ENCODE data around the gene TBX10. TPM values are rescaled to one million over a fixed set of nuclear protein-coding genes. Genes with fewer than 3 reads are reported as not detected.
"Not testable (repeated sequence)": the region's sequence is repeated elsewhere in the genome, so short reads cannot be mapped to it uniquely, and the experiment has no call there.

Gene TBX10
- total RNA-seq, 4 donors from 2014 or later, result not detected

DNA sequence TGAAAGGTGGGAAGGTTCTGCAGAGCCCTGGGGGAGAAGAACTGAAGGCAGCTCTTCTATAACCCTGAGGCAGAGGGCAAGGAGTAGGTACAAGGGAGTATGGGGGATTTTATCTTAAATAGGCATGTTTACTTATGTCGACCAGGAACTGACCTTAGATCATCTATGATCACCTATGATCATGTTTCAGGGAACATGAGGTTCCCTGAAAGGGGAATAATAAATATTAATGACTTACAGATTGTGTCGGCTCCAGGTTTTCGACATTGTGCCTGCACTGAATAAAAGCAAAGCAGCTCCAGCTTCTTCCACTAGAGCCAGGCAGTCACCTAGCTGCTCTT is 46.0 kb downstream of the TBX10 start:
- TF ChIP-seq, protein P1, sequence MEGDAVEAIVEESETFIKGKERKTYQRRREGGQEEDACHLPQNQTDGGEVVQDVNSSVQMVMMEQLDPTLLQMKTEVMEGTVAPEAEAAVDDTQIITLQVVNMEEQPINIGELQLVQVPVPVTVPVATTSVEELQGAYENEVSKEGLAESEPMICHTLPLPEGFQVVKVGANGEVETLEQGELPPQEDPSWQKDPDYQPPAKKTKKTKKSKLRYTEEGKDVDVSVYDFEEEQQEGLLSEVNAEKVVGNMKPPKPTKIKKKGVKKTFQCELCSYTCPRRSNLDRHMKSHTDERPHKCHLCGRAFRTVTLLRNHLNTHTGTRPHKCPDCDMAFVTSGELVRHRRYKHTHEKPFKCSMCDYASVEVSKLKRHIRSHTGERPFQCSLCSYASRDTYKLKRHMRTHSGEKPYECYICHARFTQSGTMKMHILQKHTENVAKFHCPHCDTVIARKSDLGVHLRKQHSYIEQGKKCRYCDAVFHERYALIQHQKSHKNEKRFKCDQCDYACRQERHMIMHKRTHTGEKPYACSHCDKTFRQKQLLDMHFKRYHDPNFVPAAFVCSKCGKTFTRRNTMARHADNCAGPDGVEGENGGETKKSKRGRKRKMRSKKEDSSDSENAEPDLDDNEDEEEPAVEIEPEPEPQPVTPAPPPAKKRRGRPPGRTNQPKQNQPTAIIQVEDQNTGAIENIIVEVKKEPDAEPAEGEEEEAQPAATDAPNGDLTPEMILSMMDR (IDR thresholded peaks at IDR 0.05), result no peak
- DNase-seq (ENCODE audit: low spot score) (no peak), ATAC-seq (ENCODE audit: low FRiP score) (no peak)

DNA sequence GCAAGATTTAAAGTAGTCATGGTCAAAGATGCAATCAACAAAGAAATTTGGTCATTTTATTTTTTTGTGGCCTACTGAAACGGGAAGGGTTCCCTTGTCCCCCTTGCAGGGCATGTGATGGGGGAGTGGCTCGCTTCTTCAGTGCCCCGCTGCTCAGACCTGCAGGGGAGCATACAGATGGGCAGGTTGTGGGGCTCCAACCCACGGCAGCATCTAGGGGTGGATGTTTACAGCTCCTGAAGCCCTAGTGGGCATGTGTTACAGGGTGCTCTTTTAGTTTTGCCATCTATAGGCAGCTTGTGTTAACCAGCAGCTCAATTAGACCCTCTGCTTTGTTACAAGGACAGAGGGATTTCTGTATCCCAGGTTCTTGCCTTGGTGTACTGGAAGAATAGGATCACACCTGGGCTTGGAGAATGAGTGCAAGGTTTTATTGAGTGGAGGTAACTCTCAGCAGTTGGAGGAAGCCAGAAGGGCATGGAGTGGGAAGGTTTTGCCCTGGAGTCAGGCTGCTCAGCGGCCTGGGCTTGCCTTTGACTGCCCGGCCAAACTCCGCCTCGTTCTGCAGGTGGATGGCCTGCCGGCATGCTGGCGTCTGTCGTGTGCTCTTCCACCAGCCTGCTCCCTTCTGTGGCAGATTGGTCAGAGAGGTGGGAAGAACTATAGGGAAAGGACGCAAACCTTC is 46.5 kb downstream of the TBX10 start:
- DNase-seq (ENCODE audit: low spot score) (no peak), ATAC-seq (ENCODE audit: low FRiP score) (no peak)
- TF ChIP-seq, protein P1 (IDR thresholded peaks at IDR 0.05), result no peak

DNA sequence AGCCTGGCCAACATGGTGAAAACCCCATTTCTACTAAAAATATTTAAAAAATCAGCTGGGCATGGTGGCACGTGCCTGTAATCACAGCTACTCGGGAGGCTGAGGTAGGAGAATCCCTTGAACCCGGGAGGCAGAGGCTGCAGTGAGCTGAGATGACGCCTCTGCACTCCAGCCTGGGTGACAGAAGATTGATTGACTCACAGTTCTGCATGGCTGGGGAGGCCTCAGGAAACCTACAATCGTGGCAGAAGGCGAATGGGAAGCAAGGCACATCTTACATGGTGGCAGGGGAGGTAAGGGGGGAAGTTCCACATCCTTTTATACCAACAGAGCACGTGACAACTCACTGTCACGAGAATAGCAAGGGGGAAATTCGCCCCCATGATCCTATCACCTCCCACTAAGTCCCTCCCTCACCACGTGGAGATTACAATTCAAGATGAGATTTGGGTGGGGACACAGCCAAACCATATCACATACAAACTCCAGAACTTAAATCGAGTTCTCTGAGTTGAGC is 50.6 kb downstream of the TBX10 start:
- not testable (repeated sequence) for DNase-seq (ENCODE audit: low spot score); ATAC-seq (ENCODE audit: low FRiP score)

DNA sequence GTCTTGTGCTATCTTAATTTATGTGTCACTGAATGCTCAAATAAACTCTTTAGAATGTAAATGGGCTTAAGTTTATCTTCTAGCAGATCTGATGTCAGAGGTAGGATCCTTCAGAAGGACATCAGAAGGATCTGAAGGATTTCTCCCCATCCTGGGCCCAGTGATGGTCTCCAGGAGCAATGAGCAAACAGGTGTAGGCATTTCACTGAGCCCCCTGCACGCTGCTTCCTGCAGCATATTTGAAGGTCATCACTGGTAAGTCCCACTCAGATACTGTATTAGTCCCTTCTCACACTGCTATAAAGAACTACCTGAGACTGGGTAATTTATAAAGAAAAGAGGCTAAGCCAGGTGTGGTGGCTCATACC is 51.4 kb downstream of the TBX10 start:
- DNase-seq (ENCODE audit: low spot score) (no peak), ATAC-seq (ENCODE audit: low FRiP score) (no peak)
- TF ChIP-seq, protein P1 (IDR thresholded peaks at IDR 0.05), result no peak

DNA sequence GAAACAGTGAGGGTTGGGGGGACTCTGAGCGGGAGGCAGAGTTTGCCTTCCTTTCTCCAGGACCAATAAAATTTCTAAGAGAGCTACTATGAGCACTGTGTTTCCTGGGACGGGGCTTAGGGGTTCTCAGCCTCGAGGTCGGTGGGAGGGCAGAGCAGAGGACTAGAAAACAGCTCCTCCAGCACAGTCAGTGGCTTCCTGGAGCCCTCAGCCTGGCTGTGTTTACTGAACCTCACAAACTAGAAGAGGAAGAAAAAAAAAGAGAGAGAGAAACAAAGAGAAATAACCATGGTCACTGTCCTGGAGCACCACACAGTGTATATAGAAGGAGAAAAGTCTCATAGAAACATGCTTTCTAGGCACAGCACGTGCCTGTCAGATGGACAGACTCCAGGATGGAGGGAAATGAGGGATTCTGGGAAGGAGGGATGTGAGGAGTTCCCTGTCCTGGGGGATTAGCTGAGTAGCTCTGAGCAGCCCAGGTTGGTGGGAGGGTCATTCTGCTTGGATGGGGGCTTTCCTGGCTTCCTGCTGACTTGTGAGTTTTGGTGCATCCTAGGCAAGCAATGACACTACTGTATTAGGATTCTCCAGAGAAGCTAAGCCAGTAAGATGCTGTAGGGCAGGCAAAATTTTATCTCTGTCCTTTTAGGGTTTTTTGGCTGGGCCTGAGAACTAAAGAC is 52.9 kb downstream of the TBX10 start:
- TF ChIP-seq, protein P1 (IDR thresholded peaks at IDR 0.05), result no peak
- DNase-seq (ENCODE audit: low spot score), result no peak
- no peak for ATAC-seq (ENCODE audit: low FRiP score)

DNA sequence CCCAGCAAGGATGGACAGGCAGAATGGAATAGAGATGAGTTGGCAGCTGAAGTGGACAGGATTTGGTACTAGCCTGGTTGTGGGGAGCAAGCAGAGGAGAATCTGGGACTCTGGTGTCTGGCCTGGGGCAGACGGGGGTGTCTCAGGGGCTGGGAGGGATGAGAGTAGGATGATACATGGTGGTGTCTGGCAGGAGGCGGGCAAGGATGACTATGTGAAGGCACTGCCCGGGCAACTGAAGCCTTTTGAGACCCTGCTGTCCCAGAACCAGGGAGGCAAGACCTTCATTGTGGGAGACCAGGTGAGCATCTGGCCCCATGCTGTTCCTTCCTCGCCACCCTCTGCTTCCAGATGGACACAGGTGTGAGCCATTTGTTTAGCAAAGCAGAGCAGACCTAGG is 53.7 kb downstream of the TBX10 start:
- DNase-seq (ENCODE audit: low spot score), result no peak
- no peak for ATAC-seq (ENCODE audit: low FRiP score)
- TF ChIP-seq, protein P1 (IDR thresholded peaks at IDR 0.05), result no peak

DNA sequence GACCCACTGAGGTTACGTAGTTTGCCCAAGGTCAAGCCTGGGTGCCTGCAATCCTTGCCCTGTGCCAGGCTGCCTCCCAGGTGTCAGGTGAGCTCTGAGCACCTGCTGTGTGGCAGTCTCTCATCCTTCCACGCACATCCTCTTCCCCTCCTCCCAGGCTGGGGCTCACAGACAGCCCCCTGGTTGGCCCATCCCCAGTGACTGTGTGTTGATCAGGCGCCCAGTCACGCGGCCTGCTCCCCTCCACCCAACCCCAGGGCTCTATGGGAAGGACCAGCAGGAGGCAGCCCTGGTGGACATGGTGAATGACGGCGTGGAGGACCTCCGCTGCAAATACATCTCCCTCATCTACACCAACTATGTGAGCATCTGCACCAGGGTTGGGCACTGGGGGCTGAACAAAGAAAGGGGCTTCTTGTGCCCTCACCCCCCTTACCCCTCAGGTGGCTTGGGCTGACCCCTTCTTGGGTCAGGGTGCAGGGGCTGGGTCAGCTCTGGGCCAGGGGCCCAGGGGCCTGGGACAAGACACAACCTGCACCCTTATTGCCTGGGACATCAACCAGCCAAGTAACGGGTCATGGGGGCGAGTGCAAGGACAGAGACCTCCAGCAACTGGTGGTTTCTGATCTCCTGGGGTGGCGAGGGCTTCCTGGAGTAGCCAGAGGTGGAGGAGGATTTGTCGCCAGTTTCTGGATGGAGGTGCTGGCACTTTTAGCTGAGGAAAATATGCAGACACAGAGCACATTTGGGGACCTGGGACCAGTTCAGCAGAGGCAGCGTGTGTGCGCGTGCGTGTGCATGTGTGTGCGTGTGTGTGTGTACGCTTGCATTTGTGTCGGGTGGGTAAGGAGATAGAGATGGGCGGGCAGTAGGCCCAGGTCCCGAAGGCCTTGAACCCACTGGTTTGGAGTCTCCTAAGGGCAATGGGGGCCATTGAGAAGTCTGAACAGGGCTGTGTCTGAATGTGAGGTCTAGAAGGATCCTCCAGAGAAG is 54.4 kb downstream of the TBX10 start:
- TF ChIP-seq, protein P1 (IDR thresholded peaks at IDR 0.05), result no peak
- DNase-seq (ENCODE audit: low spot score) (no peak), ATAC-seq (ENCODE audit: low FRiP score) (no peak)

All from omental fat pad (tissue), 4 donors.